Measurements from ENCODE around the gene ACOX2.
A peak's percentile ranks its signal among the peaks of the same experiment; 100 is the strongest.

The ACOX2 gene

GRCh38 chr3:58536501-58537411 is at the start of gene ACOX2:
Gene ACOX2 (minus strand): TSS chr3:58537190. CDS start chr3:58535106, 2,084 bp downstream.
- H3K27ac Mint-ChIP-seq = no peak within 1 kb of the TSS
- no peak for ATAC-seq
- no peaks in the 10 kb centered on the region for H3K9me3 Mint-ChIP-seq
- H3K27me3 Mint-ChIP-seq = no peaks in the 10 kb centered on the region
- H3K36me3 Mint-ChIP-seq = no peaks in the 10 kb centered on the region
- H3K4me3 Mint-ChIP-seq = no peak within 1 kb of the TSS
- H3K4me1 Mint-ChIP-seq = peaks cover 12% of the 10 kb centered on the region

- Mint-ChIP-seq H3K4me3 (peak overlapping the region; percentile 79), H3K27ac (no peak overlapping the region), H3K36me3 (no peaks in the 10 kb centered on the region), H3K4me1 (peaks cover 23% of the 10 kb centered on the region), H3K9me3 (peaks cover 3% of the 10 kb centered on the region), H3K27me3 (peaks cover 41% of the 10 kb centered on the region)
- ATAC-seq = no peak
Measured at GRCh38 chr3:58585994-58586393, 49.0 kb upstream of the ACOX2 start.

DNA sequence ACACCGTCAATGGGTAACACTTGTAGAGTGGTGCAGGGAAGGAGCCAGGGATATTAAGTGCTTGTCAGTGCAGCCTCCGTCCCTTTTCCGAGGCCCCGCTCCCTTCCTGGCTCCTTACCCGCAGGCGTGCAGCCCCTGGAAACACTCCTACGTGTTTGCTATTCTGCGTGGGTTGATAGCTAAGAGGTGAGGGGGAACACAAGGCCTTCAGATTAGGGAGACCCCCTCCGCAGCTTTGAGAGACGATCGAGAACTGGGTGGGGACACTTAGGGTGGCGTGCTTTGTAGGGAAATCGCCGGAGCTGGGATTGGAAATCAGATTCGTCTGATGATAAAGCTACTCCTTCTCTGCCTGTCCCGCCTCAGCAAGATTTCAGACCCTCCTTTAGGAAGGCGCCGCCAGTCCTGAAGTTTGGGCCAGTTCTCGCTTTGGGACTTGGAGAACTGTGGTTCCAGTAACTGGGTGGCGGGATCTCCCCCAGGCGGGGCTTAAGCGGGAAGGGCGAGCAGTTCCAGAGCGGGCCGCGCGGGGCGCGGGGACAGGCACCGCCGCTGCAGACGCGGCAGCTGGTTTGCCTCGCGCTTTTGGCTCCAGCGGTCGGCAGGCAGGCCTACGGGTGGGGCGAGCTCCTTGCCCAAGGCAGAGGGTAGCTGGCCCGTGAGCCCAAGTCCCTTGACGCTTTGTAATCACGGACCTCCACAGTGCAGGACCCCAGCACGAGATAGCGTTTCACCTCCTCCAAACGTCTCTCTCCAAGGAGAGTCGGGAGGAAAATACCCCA is 48.2 kb upstream of the ACOX2 start:
- H3K27ac Mint-ChIP-seq = no peak overlapping the region
- H3K4me3 Mint-ChIP-seq = peak overlapping the region; percentile 79
- peaks cover 23% of the 10 kb centered on the region for H3K4me1 Mint-ChIP-seq
- H3K27me3 Mint-ChIP-seq = peaks cover 41% of the 10 kb centered on the region
- ATAC-seq = peak; percentile 81
- H3K36me3 Mint-ChIP-seq = no peaks in the 10 kb centered on the region
- peaks cover 3% of the 10 kb centered on the region for H3K9me3 Mint-ChIP-seq

- Mint-ChIP-seq H3K36me3 (no peaks in the 10 kb centered on the region), H3K4me3 (peak overlapping the region; percentile 79), H3K27me3 (peaks cover 41% of the 10 kb centered on the region), H3K4me1 (peaks cover 23% of the 10 kb centered on the region), H3K27ac (no peak overlapping the region), H3K9me3 (peaks cover 3% of the 10 kb centered on the region)
- no peak for ATAC-seq
Measured at GRCh38 chr3:58584690-58585004, 47.7 kb upstream of the ACOX2 start.

- Mint-ChIP-seq H3K9me3 (peaks cover 3% of the 10 kb centered on the region), H3K4me1 (peaks cover 23% of the 10 kb centered on the region), H3K27me3 (peaks cover 38% of the 10 kb centered on the region), H3K36me3 (no peaks in the 10 kb centered on the region), H3K4me3 (no peak overlapping the region), H3K27ac (no peak overlapping the region)
- no peak for ATAC-seq
Measured at GRCh38 chr3:58581328-58582091, 44.5 kb upstream of the ACOX2 start.

- peaks cover 32% of the 10 kb centered on the region for H3K27me3 Mint-ChIP-seq
- peaks cover 17% of the 10 kb centered on the region for H3K4me1 Mint-ChIP-seq
- H3K27ac Mint-ChIP-seq = no peak overlapping the region
- no peaks in the 10 kb centered on the region for H3K9me3 Mint-ChIP-seq
- H3K36me3 Mint-ChIP-seq = no peaks in the 10 kb centered on the region
- no peak for ATAC-seq
- H3K4me3 Mint-ChIP-seq = no peak overlapping the region
Measured at GRCh38 chr3:58580826-58581327, 43.9 kb upstream of the ACOX2 start.

- no peaks in the 10 kb centered on the region for H3K36me3 Mint-ChIP-seq
- peaks cover 6% of the 10 kb centered on the region for H3K4me1 Mint-ChIP-seq
- H3K27ac Mint-ChIP-seq = no peak overlapping the region
- H3K9me3 Mint-ChIP-seq = no peaks in the 10 kb centered on the region
- no peak overlapping the region for H3K4me3 Mint-ChIP-seq
- ATAC-seq = no peak
- peaks cover 21% of the 10 kb centered on the region for H3K27me3 Mint-ChIP-seq
Measured at GRCh38 chr3:58578873-58579272, 41.9 kb upstream of the ACOX2 start.

- no peak within 1 kb of the TSS for H3K4me3 Mint-ChIP-seq
- no peaks in the 10 kb centered on the region for H3K36me3 Mint-ChIP-seq
- H3K9me3 Mint-ChIP-seq = no peaks in the 10 kb centered on the region
- H3K4me1 Mint-ChIP-seq = peaks cover 6% of the 10 kb centered on the region
- ATAC-seq = no peak
- no peak within 1 kb of the TSS for H3K27ac Mint-ChIP-seq
- H3K27me3 Mint-ChIP-seq = peaks cover 22% of the 10 kb centered on the region
Measured at GRCh38 chr3:58577269-58577821, 40.4 kb upstream of the ACOX2 start, which contains the start of gene FAM107A. Gene FAM107A (minus strand): TSS chr3:58577391. CDS start chr3:58569860, 7,531 bp downstream.

DNA sequence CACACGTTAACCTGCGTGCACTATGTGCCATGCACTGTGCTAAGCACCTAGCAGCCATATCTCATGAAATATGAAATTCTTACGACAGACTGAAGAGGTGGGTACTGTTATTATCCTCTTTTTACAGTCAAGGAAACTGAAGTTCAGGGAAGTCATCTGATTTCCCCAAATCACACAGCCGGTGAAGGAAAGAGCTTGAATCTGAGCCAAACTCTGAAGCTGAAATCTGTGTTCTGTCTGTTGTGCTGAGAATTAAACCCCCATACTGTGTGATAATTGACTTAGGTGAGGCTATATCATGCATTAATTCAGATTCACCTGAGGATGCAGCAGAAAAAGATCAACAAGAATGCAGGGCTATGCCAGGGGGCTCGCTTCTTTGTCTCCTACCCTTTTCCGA is 39.7 kb upstream of the ACOX2 start:
- ATAC-seq = no peak
- Mint-ChIP-seq H3K27ac (no peak overlapping the region), H3K4me3 (no peak overlapping the region), H3K4me1 (peaks cover 5% of the 10 kb centered on the region), H3K9me3 (no peaks in the 10 kb centered on the region), H3K36me3 (no peaks in the 10 kb centered on the region), H3K27me3 (peaks cover 27% of the 10 kb centered on the region)

GRCh38 chr3:58575971-58576652 is 39.1 kb upstream of the ACOX2 start:
- ATAC-seq = no peak
- no peak overlapping the region for H3K4me3 Mint-ChIP-seq
- H3K27ac Mint-ChIP-seq = no peak overlapping the region
- H3K9me3 Mint-ChIP-seq = no peaks in the 10 kb centered on the region
- H3K4me1 Mint-ChIP-seq = no peaks in the 10 kb centered on the region
- no peaks in the 10 kb centered on the region for H3K36me3 Mint-ChIP-seq
- H3K27me3 Mint-ChIP-seq = peaks cover 27% of the 10 kb centered on the region

GRCh38 chr3:58574682-58575081 is 37.7 kb upstream of the ACOX2 start:
- no peak for ATAC-seq
- Mint-ChIP-seq H3K27ac (no peak overlapping the region), H3K36me3 (no peaks in the 10 kb centered on the region)

GRCh38 chr3:58574106-58574505 is 37.1 kb upstream of the ACOX2 start:
- Mint-ChIP-seq H3K27me3 (peaks cover 27% of the 10 kb centered on the region), H3K9me3 (no peaks in the 10 kb centered on the region), H3K4me3 (no peak overlapping the region), H3K4me1 (peaks cover 2% of the 10 kb centered on the region), H3K27ac (no peak overlapping the region), H3K36me3 (no peaks in the 10 kb centered on the region)
- ATAC-seq = no peak

More at GRCh38 chr3:58574682-58575081, 37.7 kb upstream of the ACOX2 start:
- no peaks in the 10 kb centered on the region for H3K9me3 Mint-ChIP-seq
- no peak overlapping the region for H3K4me3 Mint-ChIP-seq
- H3K27me3 Mint-ChIP-seq = peaks cover 27% of the 10 kb centered on the region
- H3K4me1 Mint-ChIP-seq = no peaks in the 10 kb centered on the region

GRCh38 chr3:58573640-58574039 is 36.6 kb upstream of the ACOX2 start:
- no peaks in the 10 kb centered on the region for H3K9me3 Mint-ChIP-seq
- no peaks in the 10 kb centered on the region for H3K36me3 Mint-ChIP-seq
- no peak overlapping the region for H3K27ac Mint-ChIP-seq
- no peak overlapping the region for H3K4me3 Mint-ChIP-seq
- peaks cover 27% of the 10 kb centered on the region for H3K27me3 Mint-ChIP-seq
- H3K4me1 Mint-ChIP-seq = peaks cover 7% of the 10 kb centered on the region
- no peak for ATAC-seq

GRCh38 chr3:58572634-58573230 is 35.7 kb upstream of the ACOX2 start:
- Mint-ChIP-seq H3K4me1 (peaks cover 10% of the 10 kb centered on the region), H3K9me3 (no peaks in the 10 kb centered on the region), H3K36me3 (no peaks in the 10 kb centered on the region), H3K27me3 (peaks cover 27% of the 10 kb centered on the region), H3K4me3 (no peak overlapping the region), H3K27ac (no peak overlapping the region)
- ATAC-seq = no peak

Measured in stimulated activated memory B cell treated with anti-CD40 and anti-IgM and Interleukin-4, amounts not matched to agents 10 μg/mL and 1 μg/mL and 100 μg/mL, for 72 hours (primary cell).